ENCODE measurements around the gene ERBB4.
"Not testable (repeated sequence)": the region's sequence is repeated elsewhere in the genome, so short reads cannot be mapped to it uniquely, and the experiment has no call there.

The ERBB4 gene

DNA sequence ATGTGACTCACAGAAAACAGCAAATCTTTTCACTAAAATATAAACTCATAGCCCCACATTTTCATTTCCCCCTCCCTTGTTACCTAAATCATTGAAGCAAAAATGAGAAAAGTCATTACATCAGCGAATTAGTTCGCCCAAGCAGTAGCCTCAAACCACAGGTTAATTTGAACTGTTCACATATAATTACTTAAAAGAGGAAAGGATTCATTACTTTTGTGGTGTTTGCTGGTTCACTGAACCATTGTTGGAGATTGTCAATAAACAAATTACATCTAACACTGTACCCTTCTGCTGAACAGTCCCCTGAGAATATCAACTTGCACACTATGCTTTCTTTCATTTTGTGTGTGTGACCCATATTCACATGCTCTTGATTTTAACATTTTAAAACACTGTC lies 238.7 kb downstream of the ERBB4 start:
- no peak for DNase-seq (ENCODE audit: low read depth in 1 of 2, low spot score in 1 of 2)

DNA sequence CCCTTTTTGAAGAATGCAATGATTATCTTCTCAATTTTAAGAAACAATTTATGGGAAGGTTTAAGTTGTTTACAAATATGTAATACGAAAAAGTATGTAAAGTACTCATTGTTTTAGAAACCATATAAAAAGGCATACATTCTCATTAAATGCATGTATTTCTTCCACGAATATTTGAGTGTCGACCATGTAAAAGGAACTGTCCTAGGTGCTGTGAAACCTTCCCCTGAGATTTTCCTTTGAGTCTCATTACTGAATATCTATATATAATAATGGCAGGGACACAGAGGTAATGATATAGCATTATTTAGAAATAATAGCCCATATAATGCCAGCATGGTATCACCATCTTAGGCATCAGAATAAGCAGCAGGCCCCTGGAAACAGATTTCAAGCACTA lies 239.3 kb downstream of the ERBB4 start:
- DNase-seq (ENCODE audit: low read depth in 1 of 2, low spot score in 1 of 2), result no peak

DNA sequence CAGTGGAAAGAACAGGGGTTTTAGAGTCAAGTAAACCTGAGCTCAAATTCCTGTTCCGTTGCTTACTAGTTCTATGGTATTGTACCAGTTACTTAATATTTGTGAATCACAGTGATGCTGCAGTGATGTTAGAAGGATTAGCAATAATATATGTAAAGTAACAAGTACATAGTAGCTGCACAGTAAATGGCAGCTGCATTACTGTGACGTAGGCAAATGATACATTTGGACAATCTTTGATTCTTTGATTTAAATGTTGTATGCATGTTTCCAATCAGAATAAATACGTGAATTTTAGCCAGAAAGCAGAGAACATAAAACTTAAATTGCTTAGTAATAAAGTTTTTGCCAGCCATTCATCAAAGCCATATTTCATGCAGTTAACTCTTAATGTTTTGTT lies 243.0 kb downstream of the ERBB4 start:
- DNase-seq (ENCODE audit: low read depth in 1 of 2, low spot score in 1 of 2), result no peak

- DNase-seq (ENCODE audit: low read depth in 1 of 2, low spot score in 1 of 2), result no peak
Measured at GRCh38 chr2:212294816-212295215, 243.8 kb downstream of the ERBB4 start.

DNA sequence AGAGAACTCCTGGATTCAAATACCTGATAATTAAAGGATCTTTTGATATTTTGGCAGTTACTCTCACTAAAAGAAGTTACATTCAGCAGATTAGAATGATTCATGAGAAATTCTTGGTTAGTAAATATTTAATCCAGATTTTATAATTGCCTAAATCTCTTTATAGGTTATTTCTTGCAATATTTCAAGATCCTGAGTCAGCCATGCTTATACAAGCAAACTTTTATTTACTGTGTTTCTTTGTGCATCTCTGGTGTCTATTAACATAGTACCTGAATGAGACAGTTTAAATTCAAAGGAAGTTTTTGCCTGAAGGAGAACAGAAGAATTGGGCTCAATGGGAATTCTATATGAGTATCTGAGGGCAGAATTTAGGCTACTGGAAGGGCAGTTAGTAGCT lies 249.3 kb downstream of the ERBB4 start:
- no peak for DNase-seq (ENCODE audit: low read depth in 1 of 2, low spot score in 1 of 2)

- no peak for DNase-seq (ENCODE audit: low read depth in 1 of 2, low spot score in 1 of 2)
Measured at GRCh38 chr2:212288308-212288707, 250.3 kb downstream of the ERBB4 start.

- DNase-seq (ENCODE audit: low read depth in 1 of 2, low spot score in 1 of 2), result no peak
Measured at GRCh38 chr2:212284166-212284565, 254.4 kb downstream of the ERBB4 start.

DNA sequence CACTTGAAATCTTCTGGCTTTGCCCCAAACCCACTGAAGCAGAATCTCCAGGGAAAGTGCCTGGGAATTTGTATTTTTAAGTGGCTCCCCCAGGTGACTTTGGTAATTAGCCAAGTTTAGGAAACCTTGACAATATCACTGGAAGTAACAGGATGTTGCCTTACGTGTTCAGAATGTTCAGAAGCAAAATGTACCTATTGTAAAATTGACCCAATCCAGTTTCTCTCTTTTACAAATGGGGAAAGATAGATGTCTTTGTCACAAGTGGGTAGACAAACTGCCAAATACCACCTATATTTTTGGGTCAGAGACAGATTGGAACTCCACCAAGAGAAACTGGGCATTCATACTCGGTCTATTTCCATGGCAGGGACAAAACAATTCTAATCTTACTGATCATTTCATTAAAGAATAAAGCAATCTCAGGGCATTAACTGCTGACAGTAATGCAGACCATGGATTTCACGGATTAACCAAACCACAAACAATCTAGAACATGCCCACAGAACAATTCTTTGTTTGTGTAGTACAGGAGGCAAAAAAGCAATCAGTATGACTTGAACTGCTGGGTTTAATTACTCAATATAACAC lies 255.8 kb downstream of the ERBB4 start:
- DNase-seq (ENCODE audit: low read depth in 1 of 2, low spot score in 1 of 2), result no peak

- no peak for DNase-seq (ENCODE audit: low read depth in 1 of 2, low spot score in 1 of 2)
Measured at GRCh38 chr2:212276813-212277212, 261.8 kb downstream of the ERBB4 start.

GRCh38 chr2:212274215-212274614 lies 264.4 kb downstream of the ERBB4 start:
- DNase-seq (ENCODE audit: low read depth in 1 of 2, low spot score in 1 of 2), result no peak

DNA sequence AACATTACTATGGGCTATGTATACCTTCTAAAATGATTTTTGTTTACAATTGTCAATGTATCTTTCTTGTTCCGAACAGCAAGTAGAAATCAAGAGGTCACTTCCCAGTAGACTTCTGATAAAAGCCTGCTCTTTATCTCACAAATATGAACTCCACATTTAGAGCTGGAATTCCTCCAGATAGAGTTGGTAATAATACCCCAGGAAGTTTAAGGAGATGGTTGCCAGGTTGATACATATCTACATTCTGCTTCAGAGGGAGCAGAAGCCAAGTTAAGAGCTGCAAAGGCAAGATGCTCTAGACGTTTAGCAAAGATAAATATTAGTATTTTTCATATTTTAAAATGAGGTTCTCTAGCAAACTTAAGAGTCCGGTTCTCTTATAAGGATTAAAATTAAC lies 267.0 kb downstream of the ERBB4 start:
- no peak for DNase-seq (ENCODE audit: low read depth in 1 of 2, low spot score in 1 of 2)

DNA sequence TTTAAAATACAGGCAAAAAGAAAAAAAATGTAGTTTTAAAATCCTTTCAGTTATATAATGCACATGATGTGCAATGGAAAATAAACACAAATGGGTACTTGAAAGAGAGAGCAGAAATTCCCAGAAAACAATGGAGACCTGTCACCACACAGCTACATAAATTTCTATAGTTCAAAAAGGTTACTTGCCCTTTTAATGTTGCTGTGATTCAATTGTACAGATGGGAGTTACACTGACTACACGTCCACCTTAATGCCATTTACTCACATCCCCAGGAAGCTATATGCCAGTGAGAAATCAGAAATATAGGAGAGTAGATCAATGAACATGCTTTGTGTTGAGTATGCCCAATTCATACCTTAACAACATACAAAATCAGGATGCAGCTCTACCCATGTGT lies 269.6 kb downstream of the ERBB4 start:
- no peak for DNase-seq (ENCODE audit: low read depth in 1 of 2, low spot score in 1 of 2)

- no peak for DNase-seq (ENCODE audit: low read depth in 1 of 2, low spot score in 1 of 2)
Measured at GRCh38 chr2:212266297-212266696, 272.3 kb downstream of the ERBB4 start.

- no peak for DNase-seq (ENCODE audit: low read depth in 1 of 2, low spot score in 1 of 2)
Measured at GRCh38 chr2:212265777-212266176, 272.8 kb downstream of the ERBB4 start.

GRCh38 chr2:212264187-212264586 lies 274.4 kb downstream of the ERBB4 start:
- DNase-seq (ENCODE audit: low read depth in 1 of 2, low spot score in 1 of 2), result no peak

GRCh38 chr2:212259226-212259625 lies 279.4 kb downstream of the ERBB4 start:
- DNase-seq (ENCODE audit: low read depth in 1 of 2, low spot score in 1 of 2), result no peak

DNA sequence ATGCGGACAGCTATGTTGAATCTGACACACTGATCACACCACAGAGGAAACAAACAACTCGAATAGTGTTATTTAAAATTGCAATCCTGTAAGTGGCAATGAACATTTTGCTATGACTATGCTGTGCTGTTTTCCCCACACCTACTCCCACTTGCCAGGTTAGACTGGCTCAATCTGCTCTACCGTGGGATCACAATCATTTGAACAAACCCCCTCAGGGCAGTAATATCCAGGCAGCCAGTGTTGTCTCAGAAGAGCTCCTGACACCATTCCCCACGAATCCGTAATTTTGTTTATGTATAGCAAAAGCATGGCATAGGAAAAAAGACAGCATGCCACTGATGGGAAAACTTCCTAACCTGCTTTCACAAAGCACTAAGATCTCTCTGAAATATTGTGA lies 284.3 kb downstream of the ERBB4 start:
- DNase-seq (ENCODE audit: low read depth in 1 of 2, low spot score in 1 of 2), result no peak

- DNase-seq (ENCODE audit: low read depth in 1 of 2, low spot score in 1 of 2), result no peak
Measured at GRCh38 chr2:212249451-212249850, 289.2 kb downstream of the ERBB4 start.

DNA sequence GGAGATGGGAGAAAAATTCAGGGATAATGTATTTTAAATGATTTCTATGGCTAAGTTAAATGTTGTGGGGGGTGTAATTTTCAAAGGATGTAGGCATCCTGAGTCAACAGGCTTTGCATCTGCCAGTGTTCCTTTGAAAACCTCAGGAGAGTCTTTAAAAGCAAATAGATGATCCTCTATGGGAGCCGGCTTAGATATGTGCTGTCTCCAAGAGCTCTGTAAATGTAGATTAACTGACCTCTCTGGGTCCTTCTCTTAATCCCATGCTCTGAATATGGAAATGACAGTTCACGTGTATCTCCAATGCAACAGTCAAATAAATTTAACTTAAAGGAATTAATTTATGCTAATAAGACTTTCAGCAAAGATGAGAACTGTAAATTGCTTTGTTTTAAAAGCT lies 292.7 kb downstream of the ERBB4 start:
- no peak for DNase-seq (ENCODE audit: low read depth in 1 of 2, low spot score in 1 of 2)

DNA sequence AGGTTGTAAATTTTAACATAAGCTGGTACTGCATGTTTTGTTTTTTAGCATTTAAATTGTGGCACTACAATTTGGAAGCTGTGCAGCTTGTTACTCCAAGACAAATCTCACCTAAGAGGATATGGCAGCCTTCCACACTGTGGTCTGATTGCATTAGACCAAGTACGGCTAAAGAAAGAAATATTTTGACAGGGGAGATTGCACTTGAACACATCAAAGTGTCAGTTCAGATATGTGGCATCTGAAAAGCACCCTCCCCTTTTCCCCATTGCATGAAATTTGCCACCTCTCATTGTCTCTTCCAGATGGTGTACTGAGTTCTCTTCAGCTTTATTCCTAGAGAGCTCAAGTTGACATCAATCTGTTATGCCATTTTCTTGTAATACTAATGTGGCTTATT lies 295.9 kb downstream of the ERBB4 start:
- DNase-seq (ENCODE audit: low read depth in 1 of 2, low spot score in 1 of 2), result no peak

- not testable (repeated sequence) for DNase-seq (ENCODE audit: low read depth in 1 of 2, low spot score in 1 of 2)
Measured at GRCh38 chr2:212238152-212238551, 300.4 kb downstream of the ERBB4 start.

- DNase-seq (ENCODE audit: low read depth in 1 of 2, low spot score in 1 of 2), result no peak
Measured at GRCh38 chr2:212237350-212238095, 301.1 kb downstream of the ERBB4 start.

DNA sequence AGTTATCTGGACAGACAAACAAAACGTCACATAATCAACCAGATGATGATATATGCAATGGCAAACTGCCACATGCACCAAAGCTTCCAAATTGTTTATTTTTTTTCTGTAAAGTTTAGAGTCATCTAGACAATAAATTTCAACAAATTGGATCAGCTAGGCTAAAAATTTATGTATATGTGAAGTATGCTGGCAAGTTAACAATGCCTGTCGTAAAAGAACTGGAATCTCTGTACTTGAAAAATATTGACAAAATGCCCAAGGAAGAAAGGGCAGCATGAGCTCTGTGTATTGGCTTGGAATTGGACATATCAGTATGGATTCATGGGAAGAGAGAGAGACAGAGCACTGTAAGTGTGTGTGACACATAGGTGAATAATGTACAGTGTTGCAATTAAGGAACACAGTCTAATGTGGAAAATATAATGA lies 309.8 kb downstream of the ERBB4 start:
- DNase-seq (ENCODE audit: low read depth in 1 of 2, low spot score in 1 of 2), result no peak

Measured in activated CD4-positive, alpha-beta T cell treated with anti-CD3 and anti-CD28 coated beads, Interleukin-2, amount 50 U/mL, for 24 hours (primary cell).